ENCODE results near the gene SETBP1.

DNA sequence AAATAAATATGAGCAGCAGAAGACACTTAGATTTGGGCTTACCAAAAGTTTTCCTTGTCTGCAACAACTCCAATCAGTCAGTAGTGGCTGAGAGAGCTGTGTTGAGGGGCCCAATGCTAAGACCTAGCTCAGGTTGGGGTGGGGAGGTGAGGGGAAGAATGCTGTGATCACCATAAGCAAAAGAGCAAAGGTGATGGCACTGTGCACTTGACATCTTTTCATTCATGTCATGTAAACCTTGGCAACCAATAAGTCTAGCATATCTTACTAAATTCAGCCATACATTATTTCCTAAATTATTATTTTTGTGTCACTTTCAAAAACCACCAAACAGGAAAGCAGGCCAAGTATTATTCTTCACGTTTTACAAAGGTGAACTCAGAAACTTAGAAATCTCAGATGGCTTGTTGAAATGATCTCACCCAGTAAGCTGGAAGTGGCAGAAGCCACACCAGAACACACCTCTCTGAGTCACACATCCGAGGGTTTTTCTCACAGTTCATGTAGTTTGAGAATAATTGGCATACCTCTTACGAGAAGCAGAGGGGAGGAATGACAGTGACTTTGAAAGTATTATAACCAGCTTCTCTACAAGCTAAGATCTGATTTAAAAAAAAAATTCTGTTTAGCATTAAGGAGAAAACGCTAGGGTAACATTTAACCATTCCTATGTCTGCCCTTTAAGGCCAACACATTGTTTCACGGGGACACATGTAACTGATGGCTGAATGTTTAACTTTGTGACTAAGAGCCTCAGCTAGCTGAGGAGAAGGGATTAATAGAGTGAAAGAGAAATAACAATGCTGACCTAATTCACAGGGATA lies 43.3 kb upstream of the SETBP1 start:
- TF ChIP-seq, protein P1, sequence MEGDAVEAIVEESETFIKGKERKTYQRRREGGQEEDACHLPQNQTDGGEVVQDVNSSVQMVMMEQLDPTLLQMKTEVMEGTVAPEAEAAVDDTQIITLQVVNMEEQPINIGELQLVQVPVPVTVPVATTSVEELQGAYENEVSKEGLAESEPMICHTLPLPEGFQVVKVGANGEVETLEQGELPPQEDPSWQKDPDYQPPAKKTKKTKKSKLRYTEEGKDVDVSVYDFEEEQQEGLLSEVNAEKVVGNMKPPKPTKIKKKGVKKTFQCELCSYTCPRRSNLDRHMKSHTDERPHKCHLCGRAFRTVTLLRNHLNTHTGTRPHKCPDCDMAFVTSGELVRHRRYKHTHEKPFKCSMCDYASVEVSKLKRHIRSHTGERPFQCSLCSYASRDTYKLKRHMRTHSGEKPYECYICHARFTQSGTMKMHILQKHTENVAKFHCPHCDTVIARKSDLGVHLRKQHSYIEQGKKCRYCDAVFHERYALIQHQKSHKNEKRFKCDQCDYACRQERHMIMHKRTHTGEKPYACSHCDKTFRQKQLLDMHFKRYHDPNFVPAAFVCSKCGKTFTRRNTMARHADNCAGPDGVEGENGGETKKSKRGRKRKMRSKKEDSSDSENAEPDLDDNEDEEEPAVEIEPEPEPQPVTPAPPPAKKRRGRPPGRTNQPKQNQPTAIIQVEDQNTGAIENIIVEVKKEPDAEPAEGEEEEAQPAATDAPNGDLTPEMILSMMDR (IDR thresholded peaks at IDR 0.05) = no peak
- no peak for TF ChIP-seq POLR2A (IDR thresholded peaks at IDR 0.05)

Data from lower leg skin (tissue), 3 donors.